Measurements from ENCODE around the gene MATCAP1. TPM values are rescaled to one million over a fixed set of nuclear protein-coding genes. Genes with fewer than 3 reads are reported as not detected.

Gene MATCAP1
- total RNA-seq, 1 experiment from 2014 or later: 40.8 TPM

DNA sequence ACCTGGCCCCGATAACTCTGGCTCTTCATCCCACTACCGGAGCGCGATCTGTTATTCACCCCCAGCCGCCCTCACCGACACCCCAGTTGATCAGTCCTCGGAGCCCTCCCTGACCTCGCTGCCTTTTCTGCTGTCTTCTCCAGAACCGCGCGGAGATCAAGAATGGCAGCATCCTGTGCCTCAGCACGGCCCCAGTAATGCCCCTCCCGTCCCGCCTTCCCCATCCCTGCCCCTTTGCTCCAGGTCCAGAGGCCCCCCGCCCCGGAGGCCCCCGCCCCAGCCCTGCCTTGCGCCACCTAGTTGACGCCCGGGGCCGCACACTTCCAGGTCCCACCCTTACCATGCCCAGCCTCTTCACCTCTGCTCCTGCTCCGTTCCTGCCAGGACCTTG lies 16.0 kb upstream of the MATCAP1 start:
- POLR2A ChIA-PET: interaction anchor here (0.7 to 1.0 kb wide), 3 partner anchors 27 to 48 kb away, joined by 3 to 5 read pairs (median 4); partner anchors contain the start of genes FHOD1 and TMEM208
- CTCF ChIA-PET: interaction anchor here (0.6 to 3.9 kb wide), 22 partner anchors 10 to 290 kb away, joined by 3 to 65 read pairs (median 14); partner anchors contain the start of genes B3GNT9, CES3, EXOC3L1 and FHOD1
- ATAC-seq (peak; percentile 63), DNase-seq (ENCODE audit: low spot score) (peak; percentile 81)
- TF ChIP-seq IRF2 (CRISPR knock-in tag; IDR thresholded peaks at IDR 0.05; ENCODE audit: borderline replicate concordance, low read depth): no peak
- no peak for TF ChIP-seq ZNF671 (CRISPR knock-in tag; IDR thresholded peaks at IDR 0.05)
- no peak for TF ChIP-seq MYBL2 (CRISPR knock-in tag; IDR thresholded peaks at IDR 0.05)
- no peak for TF ChIP-seq GABPB1 (CRISPR knock-in tag; IDR thresholded peaks at IDR 0.05)
- TF ChIP-seq JUN (CRISPR knock-in tag; IDR thresholded peaks at IDR 0.05): no peak
- TF ChIP-seq, protein P1, sequence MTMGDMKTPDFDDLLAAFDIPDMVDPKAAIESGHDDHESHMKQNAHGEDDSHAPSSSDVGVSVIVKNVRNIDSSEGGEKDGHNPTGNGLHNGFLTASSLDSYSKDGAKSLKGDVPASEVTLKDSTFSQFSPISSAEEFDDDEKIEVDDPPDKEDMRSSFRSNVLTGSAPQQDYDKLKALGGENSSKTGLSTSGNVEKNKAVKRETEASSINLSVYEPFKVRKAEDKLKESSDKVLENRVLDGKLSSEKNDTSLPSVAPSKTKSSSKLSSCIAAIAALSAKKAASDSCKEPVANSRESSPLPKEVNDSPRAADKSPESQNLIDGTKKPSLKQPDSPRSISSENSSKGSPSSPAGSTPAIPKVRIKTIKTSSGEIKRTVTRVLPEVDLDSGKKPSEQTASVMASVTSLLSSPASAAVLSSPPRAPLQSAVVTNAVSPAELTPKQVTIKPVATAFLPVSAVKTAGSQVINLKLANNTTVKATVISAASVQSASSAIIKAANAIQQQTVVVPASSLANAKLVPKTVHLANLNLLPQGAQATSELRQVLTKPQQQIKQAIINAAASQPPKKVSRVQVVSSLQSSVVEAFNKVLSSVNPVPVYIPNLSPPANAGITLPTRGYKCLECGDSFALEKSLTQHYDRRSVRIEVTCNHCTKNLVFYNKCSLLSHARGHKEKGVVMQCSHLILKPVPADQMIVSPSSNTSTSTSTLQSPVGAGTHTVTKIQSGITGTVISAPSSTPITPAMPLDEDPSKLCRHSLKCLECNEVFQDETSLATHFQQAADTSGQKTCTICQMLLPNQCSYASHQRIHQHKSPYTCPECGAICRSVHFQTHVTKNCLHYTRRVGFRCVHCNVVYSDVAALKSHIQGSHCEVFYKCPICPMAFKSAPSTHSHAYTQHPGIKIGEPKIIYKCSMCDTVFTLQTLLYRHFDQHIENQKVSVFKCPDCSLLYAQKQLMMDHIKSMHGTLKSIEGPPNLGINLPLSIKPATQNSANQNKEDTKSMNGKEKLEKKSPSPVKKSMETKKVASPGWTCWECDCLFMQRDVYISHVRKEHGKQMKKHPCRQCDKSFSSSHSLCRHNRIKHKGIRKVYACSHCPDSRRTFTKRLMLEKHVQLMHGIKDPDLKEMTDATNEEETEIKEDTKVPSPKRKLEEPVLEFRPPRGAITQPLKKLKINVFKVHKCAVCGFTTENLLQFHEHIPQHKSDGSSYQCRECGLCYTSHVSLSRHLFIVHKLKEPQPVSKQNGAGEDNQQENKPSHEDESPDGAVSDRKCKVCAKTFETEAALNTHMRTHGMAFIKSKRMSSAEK (CRISPR knock-in tag; IDR thresholded peaks at IDR 0.05; ENCODE audit: borderline replicate concordance): no peak
- TF ChIP-seq, protein P2, sequence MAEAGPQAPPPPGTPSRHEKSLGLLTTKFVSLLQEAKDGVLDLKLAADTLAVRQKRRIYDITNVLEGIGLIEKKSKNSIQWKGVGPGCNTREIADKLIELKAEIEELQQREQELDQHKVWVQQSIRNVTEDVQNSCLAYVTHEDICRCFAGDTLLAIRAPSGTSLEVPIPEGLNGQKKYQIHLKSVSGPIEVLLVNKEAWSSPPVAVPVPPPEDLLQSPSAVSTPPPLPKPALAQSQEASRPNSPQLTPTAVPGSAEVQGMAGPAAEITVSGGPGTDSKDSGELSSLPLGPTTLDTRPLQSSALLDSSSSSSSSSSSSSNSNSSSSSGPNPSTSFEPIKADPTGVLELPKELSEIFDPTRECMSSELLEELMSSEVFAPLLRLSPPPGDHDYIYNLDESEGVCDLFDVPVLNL (CRISPR knock-in tag; IDR thresholded peaks at IDR 0.05; ENCODE audit: borderline replicate concordance, low read depth): no peak
- TF ChIP-seq ZNF416 (CRISPR knock-in tag; IDR thresholded peaks at IDR 0.05): no peak
- Mint-ChIP-seq H3K4me1 (peaks cover 9% of the 10 kb centered on the region), H3K4me3 (peak overlapping the region; percentile 83), H3K9me3 (no peaks in the 10 kb centered on the region), H3K36me3 (peaks cover 26% of the 10 kb centered on the region), H3K27me3 (ENCODE audit: low read depth) (no peaks in the 10 kb centered on the region), H3K27ac (peak overlapping the region; percentile 84)

DNA sequence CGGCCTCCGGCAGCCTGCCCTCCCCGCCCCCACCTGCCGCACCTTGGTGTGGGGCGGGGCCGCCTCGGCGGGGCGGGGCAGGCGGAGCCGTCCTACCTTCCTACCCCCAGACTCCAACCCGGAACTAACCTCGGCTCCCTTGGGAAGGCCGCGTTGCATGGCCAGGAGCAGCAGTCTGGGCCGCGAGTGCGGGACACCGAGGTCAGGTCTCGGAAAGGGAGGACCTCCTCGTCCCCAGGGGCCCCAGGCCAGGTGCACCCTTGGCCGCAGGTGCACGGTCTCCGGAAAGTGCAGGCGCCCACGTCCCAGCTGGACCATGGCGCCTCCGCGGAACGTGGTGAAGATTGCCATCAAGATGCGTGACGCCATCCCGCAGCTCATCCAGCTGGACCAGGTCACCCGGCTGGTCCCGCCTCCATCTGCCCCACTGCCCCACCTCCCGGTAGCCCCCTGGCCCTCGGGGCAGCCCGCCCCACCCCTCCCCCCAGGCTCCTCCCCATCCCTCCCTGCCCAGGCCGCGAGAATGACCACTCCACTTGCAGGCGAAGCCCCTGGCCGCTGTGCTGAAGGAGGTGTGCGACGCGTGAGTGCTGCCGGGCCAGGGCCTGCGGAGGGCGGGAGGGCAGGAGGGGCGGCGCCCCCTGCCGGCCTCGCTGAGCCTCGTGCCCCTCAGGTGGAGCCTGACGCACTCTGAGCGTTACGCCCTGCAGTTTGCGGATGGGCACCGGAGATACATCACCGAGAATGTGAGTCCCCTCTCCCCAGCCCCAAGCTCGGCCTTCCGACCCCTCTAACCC lies 15.4 kb upstream of the MATCAP1 start, which contains the start of gene ELMO3:
ELMO3 (plus strand) TSS at position 121 of the 797 bp plus-strand sequence; CDS start at position 317, 196 bp downstream.
- POLR2A ChIA-PET: interaction anchor here (0.7 to 1.0 kb wide), 2 partner anchors 8 to 28 kb away, joined by 3 to 5 read pairs; partner anchors contain the start of gene TMEM208
- H3K27me3 Mint-ChIP-seq (ENCODE audit: low read depth): no peaks in the 10 kb centered on the region
- peak within 1 kb of the TSS; percentile 83 for H3K4me3 Mint-ChIP-seq
- CTCF ChIA-PET: interaction anchor here (1.0 to 3.9 kb wide), 26 partner anchors 9 to 266 kb away, joined by 3 to 65 read pairs (median 12); partner anchors contain the start of genes B3GNT9, CES3, EXOC3L1 and FBXL8
- H3K27ac Mint-ChIP-seq: peak within 1 kb of the TSS; percentile 85; the same call in 1 of the 2 replicates
- H3K36me3 Mint-ChIP-seq: peaks cover 30% of the 10 kb centered on the region
- DNase-seq (ENCODE audit: low spot score): peak; percentile 84
- peak; percentile 78 for ATAC-seq
- H3K4me1 Mint-ChIP-seq: peaks cover 9% of the 10 kb centered on the region
- no peaks in the 10 kb centered on the region for H3K9me3 Mint-ChIP-seq
- TF ChIP-seq FOXJ3 (CRISPR knock-in tag; IDR thresholded peaks at IDR 0.05; ENCODE audit: borderline replicate concordance): no peak
- TF ChIP-seq SMAD4 (CRISPR knock-in tag; IDR thresholded peaks at IDR 0.05): no peak
- TF ChIP-seq, protein P2 (CRISPR knock-in tag; IDR thresholded peaks at IDR 0.05; ENCODE audit: borderline replicate concordance, low read depth): no peak
- TF ChIP-seq ETV6 (CRISPR knock-in tag; IDR thresholded peaks at IDR 0.05): no peak
- TF ChIP-seq ESRRA (CRISPR knock-in tag; IDR thresholded peaks at IDR 0.05; ENCODE audit: borderline replicate concordance): no peak
- TF ChIP-seq, protein P3, sequence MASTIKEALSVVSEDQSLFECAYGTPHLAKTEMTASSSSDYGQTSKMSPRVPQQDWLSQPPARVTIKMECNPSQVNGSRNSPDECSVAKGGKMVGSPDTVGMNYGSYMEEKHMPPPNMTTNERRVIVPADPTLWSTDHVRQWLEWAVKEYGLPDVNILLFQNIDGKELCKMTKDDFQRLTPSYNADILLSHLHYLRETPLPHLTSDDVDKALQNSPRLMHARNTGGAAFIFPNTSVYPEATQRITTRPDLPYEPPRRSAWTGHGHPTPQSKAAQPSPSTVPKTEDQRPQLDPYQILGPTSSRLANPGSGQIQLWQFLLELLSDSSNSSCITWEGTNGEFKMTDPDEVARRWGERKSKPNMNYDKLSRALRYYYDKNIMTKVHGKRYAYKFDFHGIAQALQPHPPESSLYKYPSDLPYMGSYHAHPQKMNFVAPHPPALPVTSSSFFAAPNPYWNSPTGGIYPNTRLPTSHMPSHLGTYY (CRISPR knock-in tag; IDR thresholded peaks at IDR 0.05): no peak
- 0 out of 2 replicates have a peak, but pooled peaks have one; percentile 47 for TF ChIP-seq CREB1 (CRISPR knock-in tag; IDR thresholded peaks at IDR 0.05)
- no peak for TF ChIP-seq SMAD3 (CRISPR knock-in tag; IDR thresholded peaks at IDR 0.05; ENCODE audit: borderline replicate concordance)
- no peak for TF ChIP-seq RORB (CRISPR knock-in tag; IDR thresholded peaks at IDR 0.05)
- TF ChIP-seq, protein P4, sequence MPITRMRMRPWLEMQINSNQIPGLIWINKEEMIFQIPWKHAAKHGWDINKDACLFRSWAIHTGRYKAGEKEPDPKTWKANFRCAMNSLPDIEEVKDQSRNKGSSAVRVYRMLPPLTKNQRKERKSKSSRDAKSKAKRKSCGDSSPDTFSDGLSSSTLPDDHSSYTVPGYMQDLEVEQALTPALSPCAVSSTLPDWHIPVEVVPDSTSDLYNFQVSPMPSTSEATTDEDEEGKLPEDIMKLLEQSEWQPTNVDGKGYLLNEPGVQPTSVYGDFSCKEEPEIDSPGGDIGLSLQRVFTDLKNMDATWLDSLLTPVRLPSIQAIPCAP (CRISPR knock-in tag; IDR thresholded peaks at IDR 0.05): peak; percentile 23; the same call in 1 of the 2 replicates
- no peak for TF ChIP-seq GABPB1 (CRISPR knock-in tag; IDR thresholded peaks at IDR 0.05)
- TF ChIP-seq USF1 (CRISPR knock-in tag; IDR thresholded peaks at IDR 0.05): 0 out of 2 replicates have a peak, but pooled peaks have one; percentile 19
- TF ChIP-seq, protein P1 (CRISPR knock-in tag; IDR thresholded peaks at IDR 0.05; ENCODE audit: borderline replicate concordance): peak; percentile 60; the same call in 1 of the 2 replicates

Data from WTC11 (cell line).